Left lung (tissue), 10 donors: Measurements from ENCODE around the gene DNM3. TPM values are rescaled to one million over a fixed set of nuclear protein-coding genes. Genes with fewer than 3 reads are reported as not detected.

Experiments
- ATAC-seq: fragments of 200-7000 bp; cut with Tn5 transposase; one replicate; pipeline ENCODE4 v1.9.1; 2020; ENCODE audit warnings: moderate library complexity
- DNase-seq, 4 donors: peaks; one replicate each; pipeline ENCODE4 v3.0.0-alpha.2; 2013 to 2020
- H3K27ac ChIP-seq, 2 donors: fragments of 200-600 bp; sonication (generic) in 1 of 2; one replicate each; pipeline versions ENCODE4 v1.5.0 to v1.8.0; 2020 to 2021
- H3K27me3 ChIP-seq, 2 donors: fragments of 200-600 bp; sonication (generic) in 1 of 2; one replicate each; pipeline versions ENCODE4 v1.5.0 to v1.8.0; 2020 to 2021
- H3K36me3 ChIP-seq, 2 donors: fragments of 200-600 bp; sonication (generic) in 1 of 2; one replicate each; pipeline versions ENCODE4 v1.5.0 to v1.8.0; 2020 to 2021
- H3K4me1 ChIP-seq, 2 donors: fragments of 200-600 bp; one replicate each; pipeline ENCODE4 v1.8.0; 2021
- H3K4me3 ChIP-seq, 2 donors: fragments of 200-600 bp; sonication (generic) in 1 of 2; one replicate each; pipeline versions ENCODE4 v1.5.0 to v1.8.0; 2020 to 2021; ENCODE audit warnings: mild to moderate bottlenecking in 1 of 2
- H3K9me3 ChIP-seq, 2 donors: fragments of 200-600 bp; sonication (generic) in 1 of 2; one replicate each; pipeline versions ENCODE4 v1.5.0 to v1.8.0; 2020 to 2021
- intact Hi-C, 2 donors: fragments of 100-400 bp; cut with DNase I; formaldehyde crosslinking; loops; one replicate each; pipeline versions ENCODE4 v1.11.2 to v1.14.2; 2022
- polyA plus RNA-seq, 6 donors: library from polyadenylated mRNA; unstranded; fragments of 120-200 nt; gene quantifications; one replicate each; pipeline ENCODE4 v1.2.1, GENCODE V29; 2013; ENCODE audit not compliant: insufficient read length in 6 of 6
- total RNA-seq, 2 donors: library from RNA; stranded (reverse); fragmentation: NEBNext Ultra II Directional; extraction: Animal tissue kit (Norgen Biotek cat#: 25700); gene quantifications; one replicate each; pipeline ENCODE4 v1.2.1, GENCODE V29; 2021
- TF ChIP-seq, protein P1 (sequence below), 2 donors: fragments of 200-600 bp; sonication (generic) in 1 of 2; IDR thresholded peaks; one replicate each; pipeline versions ENCODE4 v1.5.0 to v1.8.0; 2021; ENCODE audit warnings: antibody characterized with exemption in 2 of 2
- donor health status: DM: no; HTN: yes; CAD: no.
- donor health status: DM: no; HTN: no; CAD: no.

DNM3 gene
- total and polyA plus RNA-seq, 8 donors = 5.2 to 7.7 (median 6.3) TPM

- no peak overlapping the region for H3K4me3 ChIP-seq
- no peaks in the 10 kb centered on the region for H3K27me3 ChIP-seq
- H3K4me1 ChIP-seq = peaks cover 0 to 7% of the 10 kb centered on the region in 2 donors
- ATAC-seq (no peak), DNase-seq (no peak)
- H3K36me3 ChIP-seq = no peaks in the 10 kb centered on the region
- TF ChIP-seq, protein P1, sequence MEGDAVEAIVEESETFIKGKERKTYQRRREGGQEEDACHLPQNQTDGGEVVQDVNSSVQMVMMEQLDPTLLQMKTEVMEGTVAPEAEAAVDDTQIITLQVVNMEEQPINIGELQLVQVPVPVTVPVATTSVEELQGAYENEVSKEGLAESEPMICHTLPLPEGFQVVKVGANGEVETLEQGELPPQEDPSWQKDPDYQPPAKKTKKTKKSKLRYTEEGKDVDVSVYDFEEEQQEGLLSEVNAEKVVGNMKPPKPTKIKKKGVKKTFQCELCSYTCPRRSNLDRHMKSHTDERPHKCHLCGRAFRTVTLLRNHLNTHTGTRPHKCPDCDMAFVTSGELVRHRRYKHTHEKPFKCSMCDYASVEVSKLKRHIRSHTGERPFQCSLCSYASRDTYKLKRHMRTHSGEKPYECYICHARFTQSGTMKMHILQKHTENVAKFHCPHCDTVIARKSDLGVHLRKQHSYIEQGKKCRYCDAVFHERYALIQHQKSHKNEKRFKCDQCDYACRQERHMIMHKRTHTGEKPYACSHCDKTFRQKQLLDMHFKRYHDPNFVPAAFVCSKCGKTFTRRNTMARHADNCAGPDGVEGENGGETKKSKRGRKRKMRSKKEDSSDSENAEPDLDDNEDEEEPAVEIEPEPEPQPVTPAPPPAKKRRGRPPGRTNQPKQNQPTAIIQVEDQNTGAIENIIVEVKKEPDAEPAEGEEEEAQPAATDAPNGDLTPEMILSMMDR (IDR thresholded peaks at IDR 0.05) = no peak
- intact Hi-C loops = no loop called here
- H3K27ac ChIP-seq = no peak overlapping the region
- no peaks in the 10 kb centered on the region for H3K9me3 ChIP-seq
Observed at GRCh38 chr1:172380441-172381244, 539.3 kb downstream of the DNM3 start.

GRCh38 chr1:172381946-172382345, 540.6 kb downstream of the DNM3 start:
- peaks cover 0 to 7% of the 10 kb centered on the region in 2 donors for H3K4me1 ChIP-seq
- H3K27ac ChIP-seq = no peak overlapping the region
- no peak for ATAC-seq
- H3K4me3 ChIP-seq = no peak overlapping the region
- DNase-seq = no peak
- intact Hi-C loops = no loop called here
- no peaks in the 10 kb centered on the region for H3K9me3 ChIP-seq
- H3K27me3 ChIP-seq = no peaks in the 10 kb centered on the region
- no peaks in the 10 kb centered on the region for H3K36me3 ChIP-seq
- TF ChIP-seq, protein P1 (IDR thresholded peaks at IDR 0.05) = no peak

DNA sequence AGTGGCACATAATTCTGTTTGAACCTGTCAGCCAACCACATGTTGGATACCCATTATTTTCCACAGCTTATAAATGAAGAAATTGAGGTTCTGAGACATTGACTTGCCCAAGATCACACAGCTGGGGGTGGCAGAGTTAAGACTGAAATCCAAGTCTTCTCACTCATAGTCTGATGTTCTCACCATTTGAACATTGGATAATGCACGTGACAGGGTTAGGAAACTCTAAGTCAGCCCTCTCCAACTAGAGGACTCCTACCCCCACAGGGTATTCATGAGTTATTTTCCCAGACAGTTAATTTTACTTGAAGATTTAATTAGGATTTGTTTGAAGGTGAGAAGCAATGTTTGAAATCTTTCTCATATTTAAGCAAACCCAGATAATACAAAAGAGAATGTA, 541.1 kb downstream of the DNM3 start:
- Histone ChIP-seq H3K27ac (no peak overlapping the region), H3K9me3 (no peaks in the 10 kb centered on the region), H3K4me1 (peaks cover 0 to 7% of the 10 kb centered on the region in 2 donors), H3K36me3 (no peaks in the 10 kb centered on the region), H3K4me3 (no peak overlapping the region), H3K27me3 (no peaks in the 10 kb centered on the region)
- DNase-seq = no peak
- intact Hi-C loops = no loop called here
- TF ChIP-seq, protein P1 (IDR thresholded peaks at IDR 0.05) = no peak
- no peak for ATAC-seq

DNA sequence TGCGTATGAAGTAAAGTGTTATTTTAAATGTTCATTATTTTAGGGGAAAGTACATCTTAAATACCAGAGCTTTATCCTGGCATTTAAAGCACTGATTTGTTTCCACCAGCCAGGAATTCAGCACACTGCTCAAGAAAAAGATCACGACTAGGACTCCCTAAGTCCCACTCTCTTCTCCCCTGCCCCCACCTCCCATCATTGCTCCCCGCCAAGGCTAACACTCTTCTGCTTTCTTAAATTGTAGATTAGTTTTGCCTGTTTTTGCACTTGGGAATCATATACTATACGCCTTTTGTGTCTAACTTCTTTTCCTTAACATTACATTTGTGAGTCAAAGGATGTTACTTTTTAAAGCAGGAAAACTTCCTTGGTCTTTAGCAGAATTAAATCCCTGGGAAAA, 541.7 kb downstream of the DNM3 start:
- peak overlapping the region in 1 of 2 donors; percentile 35 for H3K27ac ChIP-seq
- H3K4me3 ChIP-seq = no peak overlapping the region
- TF ChIP-seq, protein P1 (IDR thresholded peaks at IDR 0.05) = no peak
- peaks cover 0 to 7% of the 10 kb centered on the region in 2 donors for H3K4me1 ChIP-seq
- no peaks in the 10 kb centered on the region for H3K9me3 ChIP-seq
- H3K27me3 ChIP-seq = no peaks in the 10 kb centered on the region
- ATAC-seq (no peak), DNase-seq (no peak)
- intact Hi-C loops = no loop called here
- no peaks in the 10 kb centered on the region for H3K36me3 ChIP-seq

- TF ChIP-seq, protein P1 (IDR thresholded peaks at IDR 0.05) = no peak
- intact Hi-C loops = no loop called here
- Histone ChIP-seq H3K27me3 (no peaks in the 10 kb centered on the region), H3K9me3 (no peaks in the 10 kb centered on the region), H3K4me1 (peaks cover 0 to 7% of the 10 kb centered on the region in 2 donors), H3K4me3 (no peak overlapping the region), H3K36me3 (no peaks in the 10 kb centered on the region), H3K27ac (peak overlapping the region in 1 of 2 donors; percentile 35)
- ATAC-seq (peak; percentile 21), DNase-seq (no peak)
Observed at GRCh38 chr1:172383536-172383935, 542.2 kb downstream of the DNM3 start.
